Uterus (tissue), 2 donors: Measurements from ENCODE around the gene NDFIP2.

Experiments
- POLR2A ChIP-seq, 2 donors: fragments of 450-650 bp; IDR thresholded peaks; one replicate each; pipeline ENCODE4 v1.6.1; 2016; ENCODE audit warnings: antibody characterized with exemption in 2 of 2, mild to moderate bottlenecking in 1 of 2, moderate library complexity in 1 of 2
- TF ChIP-seq, protein P1 (sequence below), 4 experiments: fragments of 200-600 bp in 2 of 4; fragments of 450-650 bp in 2 of 4; sonication (generic) in 2 of 4; IDR thresholded peaks; one replicate each; pipeline ENCODE4 v1.5.1; 2016 to 2019; ENCODE audit warnings: antibody characterized with exemption in 4 of 4, mild to moderate bottlenecking in 2 of 4, moderate library complexity in 1 of 4

DNA sequence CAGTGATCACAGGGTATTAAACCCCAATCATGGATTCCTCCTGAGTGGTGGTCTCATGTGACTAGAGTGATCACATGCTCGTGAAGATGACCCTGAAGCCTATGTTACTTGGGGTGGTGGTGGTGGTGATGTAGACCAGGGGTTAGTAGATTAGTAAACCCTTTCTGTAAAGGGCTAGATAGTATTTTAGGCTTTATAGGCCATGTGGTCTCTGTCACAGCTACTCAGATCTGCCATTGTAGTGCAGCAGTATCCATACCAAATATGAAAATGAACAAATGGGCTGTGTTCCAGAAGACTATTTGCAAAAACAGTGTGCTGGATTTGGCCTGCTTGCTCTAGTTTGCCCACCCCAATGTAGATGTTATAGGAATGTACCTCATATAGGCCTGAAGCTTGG lies 9.4 kb downstream of the NDFIP2 start:
- TF ChIP-seq, protein P1, sequence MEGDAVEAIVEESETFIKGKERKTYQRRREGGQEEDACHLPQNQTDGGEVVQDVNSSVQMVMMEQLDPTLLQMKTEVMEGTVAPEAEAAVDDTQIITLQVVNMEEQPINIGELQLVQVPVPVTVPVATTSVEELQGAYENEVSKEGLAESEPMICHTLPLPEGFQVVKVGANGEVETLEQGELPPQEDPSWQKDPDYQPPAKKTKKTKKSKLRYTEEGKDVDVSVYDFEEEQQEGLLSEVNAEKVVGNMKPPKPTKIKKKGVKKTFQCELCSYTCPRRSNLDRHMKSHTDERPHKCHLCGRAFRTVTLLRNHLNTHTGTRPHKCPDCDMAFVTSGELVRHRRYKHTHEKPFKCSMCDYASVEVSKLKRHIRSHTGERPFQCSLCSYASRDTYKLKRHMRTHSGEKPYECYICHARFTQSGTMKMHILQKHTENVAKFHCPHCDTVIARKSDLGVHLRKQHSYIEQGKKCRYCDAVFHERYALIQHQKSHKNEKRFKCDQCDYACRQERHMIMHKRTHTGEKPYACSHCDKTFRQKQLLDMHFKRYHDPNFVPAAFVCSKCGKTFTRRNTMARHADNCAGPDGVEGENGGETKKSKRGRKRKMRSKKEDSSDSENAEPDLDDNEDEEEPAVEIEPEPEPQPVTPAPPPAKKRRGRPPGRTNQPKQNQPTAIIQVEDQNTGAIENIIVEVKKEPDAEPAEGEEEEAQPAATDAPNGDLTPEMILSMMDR (IDR thresholded peaks at IDR 0.05) = no peak
- no peak for TF ChIP-seq POLR2A (IDR thresholded peaks at IDR 0.05)
